Measurements from ENCODE around the gene ASCC1.
"Not testable (repeated sequence)": the region's sequence is repeated elsewhere in the genome, so short reads cannot be mapped to it uniquely, and the experiment has no call there.

The ASCC1 gene

DNA sequence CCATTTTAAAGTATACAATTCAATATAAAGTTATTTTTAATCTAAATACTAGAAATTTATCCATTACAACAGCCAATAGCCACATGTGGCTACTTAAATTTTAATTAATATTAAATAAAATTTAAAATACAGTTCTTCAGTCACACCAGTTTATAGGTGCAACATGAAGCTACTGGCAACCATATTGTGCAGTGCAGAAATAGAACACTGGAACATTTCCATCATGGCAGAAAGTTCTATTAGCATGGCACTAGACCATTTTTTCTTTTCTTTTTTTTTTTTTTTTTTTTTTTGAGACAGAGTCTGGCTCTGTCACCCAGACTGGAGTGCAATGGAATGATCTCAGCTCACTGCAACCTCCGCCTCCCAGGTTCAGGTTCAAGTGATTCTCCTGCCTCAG, 5.2 kb upstream of the ASCC1 start:
- no peak for DNase-seq (ENCODE audit: low read depth in 2 of 2)

GRCh38 chr10:72220637-72221036, 4.6 kb upstream of the ASCC1 start:
- DNase-seq (ENCODE audit: low read depth in 2 of 2): no peak

- no peak for DNase-seq (ENCODE audit: low read depth in 2 of 2)
Observed at GRCh38 chr10:72219235-72219814, 3.2 kb upstream of the ASCC1 start.

- no peak for DNase-seq (ENCODE audit: low read depth in 2 of 2)
Observed at GRCh38 chr10:72218726-72219125, 2.6 kb upstream of the ASCC1 start.

GRCh38 chr10:72218325-72218724, 2.2 kb upstream of the ASCC1 start:
- DNase-seq (ENCODE audit: low read depth in 2 of 2): no peak

DNA sequence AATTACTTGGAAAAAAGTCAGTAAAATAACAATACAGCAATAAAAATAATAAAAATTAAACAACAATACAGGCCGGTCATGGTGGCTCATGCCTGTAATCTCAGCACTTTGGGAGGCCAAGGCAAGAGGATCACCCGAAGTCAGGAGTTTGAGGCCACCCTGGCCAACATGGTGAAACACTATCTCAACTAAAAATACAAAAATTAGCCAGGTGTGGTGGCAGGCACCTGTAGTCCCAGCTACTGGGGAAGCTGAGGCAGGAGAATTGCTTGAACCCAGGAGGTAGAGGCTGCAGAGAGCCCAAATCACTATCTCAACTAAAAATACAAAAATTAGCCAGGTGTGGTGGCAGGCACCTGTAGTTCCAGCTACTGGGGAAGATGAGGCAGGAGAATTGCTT, 4.2 kb downstream of the ASCC1 start:
- DNase-seq (ENCODE audit: low read depth in 2 of 2): not testable (repeated sequence)

DNA sequence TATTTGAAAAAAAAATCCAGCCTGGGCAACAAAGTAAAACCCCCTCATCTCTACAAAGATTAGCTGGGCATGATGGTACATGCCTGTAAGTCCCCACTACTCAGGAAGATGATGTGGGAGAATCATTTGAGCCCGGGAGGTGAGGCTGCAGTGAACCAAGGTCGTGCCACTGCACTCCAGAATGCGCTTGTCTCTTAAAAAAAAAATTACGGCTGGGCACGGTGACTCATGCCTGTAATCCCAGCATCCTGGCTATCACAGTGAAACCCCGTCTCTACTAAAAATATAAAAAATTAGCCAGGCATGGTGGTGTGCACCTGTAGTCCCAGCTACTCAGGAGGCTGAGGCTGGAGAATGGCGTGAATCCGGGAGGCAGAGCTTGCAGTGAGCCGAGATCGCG, 4.7 kb downstream of the ASCC1 start:
- not testable (repeated sequence) for DNase-seq (ENCODE audit: low read depth in 2 of 2)

GRCh38 chr10:72208526-72208925, 7.5 kb downstream of the ASCC1 start:
- DNase-seq (ENCODE audit: low read depth in 2 of 2): not testable (repeated sequence)

DNA sequence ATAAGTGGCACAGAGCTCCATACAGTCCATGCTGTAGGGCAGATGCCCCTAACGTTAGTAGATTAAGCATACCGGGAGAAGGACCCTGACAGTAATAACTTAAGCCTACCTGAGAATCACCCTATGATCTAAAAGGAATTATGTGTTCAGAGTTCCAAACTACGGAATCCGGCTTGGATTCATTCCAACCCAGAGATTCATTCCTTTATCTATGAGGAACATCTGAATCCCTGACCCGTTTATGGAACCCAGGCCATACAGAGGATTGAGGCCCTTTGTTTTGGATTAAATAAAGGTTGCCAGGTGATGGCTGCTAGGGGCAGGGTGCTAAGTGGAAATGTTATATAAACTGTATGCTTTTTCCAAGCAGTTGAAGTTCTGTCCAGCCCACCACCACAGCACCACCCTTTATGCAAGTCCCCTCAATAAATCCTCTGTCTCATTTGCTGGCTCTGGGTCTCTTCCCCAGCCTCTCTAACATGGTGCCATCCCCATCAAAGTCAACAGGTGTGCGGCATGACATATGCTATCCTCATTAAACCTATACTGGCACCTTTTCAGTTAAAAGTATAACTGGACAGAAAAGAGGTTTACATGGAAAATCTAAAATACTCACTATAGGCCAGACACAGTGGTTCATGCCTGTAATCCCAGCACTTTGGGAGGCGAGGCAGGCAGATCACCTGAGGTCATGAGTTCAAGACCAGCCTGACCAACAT, 9.4 kb downstream of the ASCC1 start:
- DNase-seq (ENCODE audit: low read depth in 2 of 2): no peak

DNA sequence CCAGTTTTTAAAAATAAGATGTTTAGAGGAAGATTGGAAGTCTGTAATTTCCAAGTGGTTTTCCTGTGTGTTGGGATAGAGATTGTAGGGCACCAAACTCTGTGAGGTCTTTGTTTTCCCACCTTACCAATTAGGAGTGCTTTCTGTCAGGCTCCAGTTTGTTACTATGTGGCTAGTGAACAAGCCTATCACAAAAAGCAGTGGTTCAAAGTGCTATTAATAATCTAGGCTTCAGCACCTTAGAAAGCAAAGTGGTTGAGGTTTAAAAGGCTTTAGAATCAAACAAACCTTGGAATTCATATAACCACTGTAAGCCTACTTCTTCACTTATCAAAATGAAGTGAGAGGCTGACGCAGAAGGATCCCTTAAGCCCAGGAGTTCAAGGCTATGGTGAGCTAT, 11.4 kb downstream of the ASCC1 start:
- no peak for DNase-seq (ENCODE audit: low read depth in 2 of 2)

DNA sequence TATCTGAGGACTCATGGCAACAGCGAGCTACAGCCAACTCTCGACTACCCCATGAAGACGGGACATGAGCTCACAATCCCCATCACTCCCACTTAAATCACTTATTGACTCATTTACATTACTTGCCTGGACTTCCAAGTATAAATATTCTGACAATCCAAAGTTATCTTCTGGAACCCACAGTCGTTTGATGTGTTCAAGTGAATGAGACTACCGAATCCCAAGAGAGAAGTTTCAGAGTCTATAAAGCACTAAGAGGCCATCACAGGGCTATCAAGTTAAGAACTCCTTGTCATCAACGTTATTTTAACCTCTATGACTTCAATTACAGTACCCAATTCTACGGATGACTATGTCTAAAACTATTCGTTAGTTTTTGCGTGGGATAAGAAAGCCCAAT, 11.8 kb downstream of the ASCC1 start:
- no peak for DNase-seq (ENCODE audit: low read depth in 2 of 2)

DNA sequence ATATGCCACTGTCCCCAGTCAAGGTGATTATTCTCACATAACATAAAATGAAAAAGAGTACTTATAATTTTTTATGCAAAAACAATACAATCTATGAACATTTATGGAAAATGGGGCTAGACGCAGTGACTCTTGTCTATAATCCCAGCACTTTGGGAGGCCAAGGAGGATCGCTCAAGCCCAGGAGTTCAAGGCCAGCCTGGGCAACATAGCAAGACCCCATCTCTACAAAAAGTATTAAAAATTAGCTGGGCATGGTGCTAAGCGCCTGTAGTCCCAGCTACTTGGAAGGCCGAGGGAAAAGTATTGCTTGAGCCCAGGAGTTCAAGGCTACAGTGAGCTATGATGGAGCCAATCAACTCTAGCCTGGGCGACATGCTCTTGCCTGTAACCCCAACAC, 14.8 kb downstream of the ASCC1 start:
- DNase-seq (ENCODE audit: low read depth in 2 of 2): no peak

DNA sequence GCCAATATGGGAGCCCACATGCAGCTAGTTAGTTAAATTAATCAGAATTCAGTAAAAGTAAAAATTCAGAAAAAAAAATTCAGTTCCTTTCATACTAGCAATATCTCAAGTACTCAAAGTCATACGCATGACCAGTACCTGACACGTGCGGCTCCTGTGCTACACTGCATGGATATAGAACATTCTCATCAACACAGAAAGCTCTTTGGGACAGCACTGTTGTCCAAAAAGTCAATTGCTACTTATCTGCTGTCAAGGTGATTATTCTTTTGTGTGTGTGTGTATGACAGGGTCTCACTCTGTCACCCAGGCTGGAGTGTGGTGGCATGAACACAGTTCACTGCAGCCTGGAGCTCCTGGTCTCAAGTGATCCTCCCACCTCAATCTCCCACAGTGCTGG, 15.2 kb downstream of the ASCC1 start:
- no peak for DNase-seq (ENCODE audit: low read depth in 2 of 2)

GRCh38 chr10:72194949-72195348, 21.1 kb downstream of the ASCC1 start:
- DNase-seq (ENCODE audit: low read depth in 2 of 2): no peak

DNA sequence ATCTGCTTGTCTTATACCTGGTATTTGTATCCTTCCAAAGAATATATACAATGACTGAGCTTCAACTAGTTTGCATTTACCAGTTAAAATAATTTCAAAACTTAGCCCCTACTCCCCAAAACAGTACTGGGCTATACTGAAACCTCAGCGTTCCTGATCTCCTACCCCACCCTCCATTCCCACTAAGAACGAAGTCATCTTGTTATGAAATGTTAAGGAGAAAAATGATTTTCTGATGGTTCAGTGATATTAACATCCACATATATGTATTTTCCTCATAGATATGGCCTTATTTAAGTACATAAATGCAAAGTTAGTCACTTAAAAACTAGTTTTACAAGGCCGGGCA, 29.1 kb downstream of the ASCC1 start:
- DNase-seq (ENCODE audit: low read depth in 2 of 2): no peak

DNA sequence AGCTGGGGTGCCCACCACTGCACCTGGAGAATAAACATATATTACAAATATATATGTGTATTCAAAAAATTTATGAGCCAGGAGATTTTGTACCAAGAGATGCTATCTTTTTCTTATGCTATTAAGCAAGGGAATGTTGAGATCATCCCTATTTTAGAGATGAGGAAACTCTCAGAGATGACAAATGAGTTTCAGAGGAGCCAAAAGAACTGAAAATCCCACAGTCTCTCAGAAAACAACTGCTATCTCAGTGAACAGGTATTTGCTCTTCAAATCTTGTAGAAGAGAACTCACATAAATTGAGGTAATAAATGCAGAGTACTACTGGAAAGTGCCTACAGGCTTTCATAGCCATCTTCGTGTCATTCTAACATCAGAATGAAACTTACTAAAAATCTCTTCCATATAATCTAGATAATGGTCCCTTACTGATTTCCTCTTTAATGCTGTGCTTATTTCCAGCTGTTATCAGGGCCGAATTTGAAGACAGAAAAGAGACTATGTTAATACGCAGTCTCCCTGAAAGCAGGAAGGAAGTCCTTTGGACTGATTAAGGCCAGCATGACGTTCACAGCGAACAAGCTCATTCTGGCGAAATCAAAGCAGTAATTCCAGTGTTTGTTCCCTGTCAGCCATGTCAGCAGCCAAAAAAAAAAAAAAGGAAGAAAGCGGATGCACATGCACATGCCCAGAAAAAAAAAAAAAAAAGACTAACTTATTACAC, 29.7 kb downstream of the ASCC1 start:
- DNase-seq (ENCODE audit: low read depth in 2 of 2): no peak

- DNase-seq (ENCODE audit: low read depth in 2 of 2): no peak
Observed at GRCh38 chr10:72184156-72184555, 31.9 kb downstream of the ASCC1 start.

DNA sequence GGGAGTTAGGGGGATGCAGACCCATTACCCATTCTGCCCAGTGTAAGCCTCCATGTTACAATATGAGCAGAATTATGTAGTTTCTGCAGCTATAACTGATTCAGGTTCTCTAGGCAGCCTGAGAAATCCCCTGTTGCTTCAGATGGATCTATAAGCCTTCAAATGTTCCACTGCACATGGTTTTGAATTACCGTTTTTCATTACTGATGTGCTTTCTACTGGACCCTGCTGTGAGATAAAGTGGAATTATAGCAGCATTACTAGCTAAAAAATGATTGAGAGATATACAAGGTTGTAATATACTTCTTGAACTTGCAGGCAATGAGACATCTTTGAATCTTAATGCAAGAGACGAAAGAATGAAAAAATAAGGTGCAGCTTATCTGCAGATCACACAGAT, 38.6 kb downstream of the ASCC1 start:
- DNase-seq (ENCODE audit: low read depth in 2 of 2): no peak

GRCh38 chr10:72176701-72177100, 39.4 kb downstream of the ASCC1 start:
- DNase-seq (ENCODE audit: low read depth in 2 of 2): no peak

DNA sequence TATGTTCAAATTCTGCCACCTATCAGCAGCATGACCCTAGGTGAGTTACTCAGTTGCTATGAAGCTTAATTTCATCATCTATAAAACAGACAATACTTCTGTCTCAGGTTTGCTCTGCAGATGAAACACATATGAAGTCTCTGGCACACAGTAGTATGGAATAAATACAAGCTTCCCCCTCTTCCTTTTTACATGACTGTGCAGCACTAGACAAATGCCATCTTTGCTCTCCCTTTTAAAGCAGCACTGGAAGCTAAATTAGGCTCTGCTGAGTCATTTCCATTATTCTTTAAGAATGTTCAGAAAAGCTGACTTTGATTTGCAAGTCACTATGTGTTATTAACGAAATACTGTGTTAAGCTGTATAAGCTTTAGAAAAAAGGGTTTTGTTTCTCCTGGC, 40.9 kb downstream of the ASCC1 start:
- DNase-seq (ENCODE audit: low read depth in 2 of 2): no peak

DNA sequence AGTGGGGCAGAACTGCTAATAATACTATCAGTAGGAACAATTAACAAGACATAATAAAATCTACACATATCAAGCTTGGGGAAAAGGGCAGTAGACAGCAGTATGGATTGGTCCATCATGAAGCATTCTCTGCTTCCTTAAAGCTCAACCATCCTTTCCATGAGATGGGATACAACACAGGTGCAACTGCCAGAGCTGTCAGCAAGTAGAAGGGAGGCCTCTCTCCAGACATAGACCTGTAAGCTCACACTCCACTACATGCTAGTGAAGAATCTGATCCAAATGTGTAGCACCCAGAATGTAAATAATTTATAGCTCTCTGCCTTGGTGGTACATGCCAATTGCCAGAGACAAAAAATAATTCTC, 41.8 kb downstream of the ASCC1 start:
- DNase-seq (ENCODE audit: low read depth in 2 of 2): no peak

DNA sequence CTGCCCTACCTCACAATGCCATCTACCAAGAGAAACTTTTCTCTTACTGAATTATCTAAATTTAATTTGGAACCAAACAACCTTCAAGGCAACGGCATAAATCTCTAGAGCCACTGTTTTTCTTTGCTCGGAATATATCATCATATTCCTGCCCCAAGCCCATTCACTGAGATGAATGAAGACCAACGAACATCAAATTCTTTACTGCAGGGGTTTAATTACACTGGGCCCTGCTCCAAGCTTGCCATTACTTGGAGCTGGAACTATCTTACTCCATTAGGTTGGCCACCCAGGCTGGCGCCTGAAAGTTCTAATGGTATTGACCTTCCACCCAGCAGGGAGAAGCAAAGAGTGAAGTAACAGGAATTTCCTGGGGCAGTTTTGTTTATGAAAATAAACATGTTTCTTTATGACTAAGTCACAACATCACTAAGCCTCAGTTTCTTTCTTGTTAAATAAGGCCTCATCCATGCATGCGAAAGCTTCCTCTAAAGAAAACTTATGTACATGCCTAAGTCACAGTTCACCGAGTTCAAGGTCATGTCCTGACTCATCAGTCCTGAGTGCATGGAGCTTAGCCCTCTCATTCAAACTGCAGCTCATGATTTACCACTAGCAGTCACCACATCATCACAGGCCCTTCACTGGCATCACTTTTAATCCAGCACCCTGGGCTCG, 42.3 kb downstream of the ASCC1 start:
- DNase-seq (ENCODE audit: low read depth in 2 of 2): no peak

DNA sequence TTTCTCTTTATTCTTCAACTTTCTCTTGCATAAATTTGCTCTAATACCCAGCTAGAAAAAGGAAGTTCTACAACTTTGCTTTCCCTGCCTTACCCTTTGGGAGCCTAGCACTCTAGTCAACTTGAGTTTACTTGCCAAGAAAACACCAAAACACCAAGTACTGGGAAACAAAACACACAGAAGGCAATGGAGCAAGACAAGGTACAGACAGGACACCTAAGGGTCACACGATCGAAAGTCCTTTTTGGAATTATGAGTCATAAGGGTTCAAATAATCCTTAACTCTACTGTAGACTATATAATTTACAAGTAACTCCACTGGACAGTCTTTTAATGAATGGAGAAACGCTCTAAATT, 42.8 kb downstream of the ASCC1 start:
- no peak for DNase-seq (ENCODE audit: low read depth in 2 of 2)

All from stimulated activated CD8-positive, alpha-beta memory T cell treated with anti-CD3 and anti-CD28 coated beads, Interleukin-15, amount 100 ng/mL, for 48 hours (primary cell).